ENCODE data around the gene SPTBN4.
A peak's percentile ranks its signal among the peaks of the same experiment; 100 is the strongest.

SPTBN4 gene

GRCh38 chr19:40565910-40566495 lies 99.2 kb downstream of the SPTBN4 start:
- DNase-seq (ENCODE audit: low read depth) = no peak

- DNase-seq (ENCODE audit: low read depth) = no peak
These were observed 100.4 kb downstream of the SPTBN4 start for GRCh38 chr19:40567040-40567749.

- DNase-seq (ENCODE audit: low read depth) = no peak
These were observed 101.1 kb downstream of the SPTBN4 start for GRCh38 chr19:40567750-40568494.

GRCh38 chr19:40570313-40571004 lies 103.7 kb downstream of the SPTBN4 start:
- DNase-seq (ENCODE audit: low read depth) = peak; percentile 82

GRCh38 chr19:40571005-40571318 lies 104.2 kb downstream of the SPTBN4 start:
- DNase-seq (ENCODE audit: low read depth) = no peak

- DNase-seq (ENCODE audit: low read depth) = no peak
These were observed 105.2 kb downstream of the SPTBN4 start for GRCh38 chr19:40571831-40572495.

GRCh38 chr19:40575326-40575725 lies 108.5 kb downstream of the SPTBN4 start:
- no peak for DNase-seq (ENCODE audit: low read depth)

GRCh38 chr19:40576151-40576584 lies 109.4 kb downstream of the SPTBN4 start:
- DNase-seq (ENCODE audit: low read depth) = no peak

GRCh38 chr19:40576585-40577451 lies 110.0 kb downstream of the SPTBN4 start, which contains the start of gene SHKBP1:
TSS of gene SHKBP1 (plus strand) at chr19:40576873. CDS start at chr19:40576900, 27 bp downstream.
- peak; percentile 91 for DNase-seq (ENCODE audit: low read depth)

GRCh38 chr19:40578442-40578908 lies 111.7 kb downstream of the SPTBN4 start:
- DNase-seq (ENCODE audit: low read depth) = no peak

- DNase-seq (ENCODE audit: low read depth) = no peak
These were observed 113.8 kb downstream of the SPTBN4 start for GRCh38 chr19:40580619-40581018.

GRCh38 chr19:40581531-40581930 lies 114.7 kb downstream of the SPTBN4 start:
- no peak for DNase-seq (ENCODE audit: low read depth)

- no peak for DNase-seq (ENCODE audit: low read depth)
These were observed 115.7 kb downstream of the SPTBN4 start for GRCh38 chr19:40582467-40582866.

GRCh38 chr19:40583283-40583682 lies 116.5 kb downstream of the SPTBN4 start:
- DNase-seq (ENCODE audit: low read depth) = no peak

GRCh38 chr19:40584007-40584406 lies 117.2 kb downstream of the SPTBN4 start:
- no peak for DNase-seq (ENCODE audit: low read depth)

GRCh38 chr19:40585241-40585981 lies 118.6 kb downstream of the SPTBN4 start:
- DNase-seq (ENCODE audit: low read depth) = no peak

GRCh38 chr19:40585982-40586422 lies 119.2 kb downstream of the SPTBN4 start:
- DNase-seq (ENCODE audit: low read depth) = no peak

GRCh38 chr19:40586611-40587010 lies 119.8 kb downstream of the SPTBN4 start:
- no peak for DNase-seq (ENCODE audit: low read depth)

GRCh38 chr19:40588110-40588854 lies 121.5 kb downstream of the SPTBN4 start:
- DNase-seq (ENCODE audit: low read depth) = no peak

All from activated gamma-delta T cell treated with anti-CD3 and anti-CD28 coated beads, Interleukin-2, amount 50 U/mL, for 16 hours (primary cell).